IMR-90 (cell line): ENCODE measurements around the gene IFRD2.

ENCODE experiments used
- CEBPB ChIP-seq: IDR thresholded peaks from 2 replicates; pipeline ENCODE4 v1.6.1; 2012; ENCODE audit warnings: low read depth, low read length, improper control_type of control experiment
- MXI1 ChIP-seq: IDR thresholded peaks from 2 replicates; pipeline ENCODE4 v1.6.1; 2012; ENCODE audit warnings: low read depth, mild to moderate bottlenecking, low read length, moderate library complexity, borderline replicate concordance
- NFE2L2 ChIP-seq: fragments of 150-350 bp; IDR thresholded peaks from 2 replicates; pipeline ENCODE4 v1.6.1; 2016; ENCODE audit warnings: low read depth, mild to moderate bottlenecking, low read length
- POLR2A ChIP-seq: IDR thresholded peaks from 2 replicates; pipeline ENCODE4 v1.6.1; 2012; ENCODE audit warnings: mild to moderate bottlenecking, low read depth, low read length
- RAD21 ChIP-seq: IDR thresholded peaks from 2 replicates; pipeline ENCODE4 v1.6.1; 2012; ENCODE audit warnings: low read length, improper control_type of control experiment
- SMC3 ChIP-seq: fragments of 150-350 bp; IDR thresholded peaks from 2 replicates; pipeline ENCODE4 v1.6.1; 2016; ENCODE audit warnings: low read depth, mild to moderate bottlenecking, antibody characterized with exemption, low read length, moderate library complexity
- TF ChIP-seq, protein P1 (sequence below): conservative IDR thresholded peaks from 2 replicates; pipeline ENCODE4 v1.5.1; 2012; ENCODE audit warnings: mild to moderate bottlenecking, low read depth, low read length, improper control_type of control experiment
- TF ChIP-seq, protein P2 (sequence below): fragments of 150-350 bp; IDR thresholded peaks from 2 replicates; pipeline ENCODE4 v1.6.1; 2017; ENCODE audit warnings: mild to moderate bottlenecking, antibody characterized with exemption, low read length, low read depth

DNA sequence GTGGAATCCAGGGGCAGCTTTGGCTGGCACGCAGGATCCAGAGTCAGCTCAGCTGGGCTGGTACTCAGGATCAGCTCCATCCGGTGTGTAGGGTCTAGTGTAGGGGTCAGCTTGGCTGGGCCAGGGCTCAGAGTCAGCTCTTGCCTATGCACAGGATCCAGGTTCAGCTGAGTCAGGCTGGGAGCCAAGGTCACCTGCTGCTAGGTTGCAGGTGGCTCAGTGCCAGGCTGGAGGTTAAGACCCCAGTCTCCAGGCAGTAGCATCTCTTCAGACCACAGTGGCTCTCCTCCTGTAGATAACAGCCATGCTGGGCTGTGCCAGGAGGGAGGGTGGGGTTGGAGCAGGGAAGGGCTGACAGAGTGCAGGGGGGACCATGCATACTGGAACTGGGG, 5.2 kb upstream of the IFRD2 start:
- TF ChIP-seq POLR2A (no peak), MXI1 (no peak), CEBPB (no peak), RAD21 (no peak), NFE2L2 (no peak), SMC3 (no peak)
- TF ChIP-seq, protein P1, sequence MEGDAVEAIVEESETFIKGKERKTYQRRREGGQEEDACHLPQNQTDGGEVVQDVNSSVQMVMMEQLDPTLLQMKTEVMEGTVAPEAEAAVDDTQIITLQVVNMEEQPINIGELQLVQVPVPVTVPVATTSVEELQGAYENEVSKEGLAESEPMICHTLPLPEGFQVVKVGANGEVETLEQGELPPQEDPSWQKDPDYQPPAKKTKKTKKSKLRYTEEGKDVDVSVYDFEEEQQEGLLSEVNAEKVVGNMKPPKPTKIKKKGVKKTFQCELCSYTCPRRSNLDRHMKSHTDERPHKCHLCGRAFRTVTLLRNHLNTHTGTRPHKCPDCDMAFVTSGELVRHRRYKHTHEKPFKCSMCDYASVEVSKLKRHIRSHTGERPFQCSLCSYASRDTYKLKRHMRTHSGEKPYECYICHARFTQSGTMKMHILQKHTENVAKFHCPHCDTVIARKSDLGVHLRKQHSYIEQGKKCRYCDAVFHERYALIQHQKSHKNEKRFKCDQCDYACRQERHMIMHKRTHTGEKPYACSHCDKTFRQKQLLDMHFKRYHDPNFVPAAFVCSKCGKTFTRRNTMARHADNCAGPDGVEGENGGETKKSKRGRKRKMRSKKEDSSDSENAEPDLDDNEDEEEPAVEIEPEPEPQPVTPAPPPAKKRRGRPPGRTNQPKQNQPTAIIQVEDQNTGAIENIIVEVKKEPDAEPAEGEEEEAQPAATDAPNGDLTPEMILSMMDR, result no peak
- TF ChIP-seq, protein P2, sequence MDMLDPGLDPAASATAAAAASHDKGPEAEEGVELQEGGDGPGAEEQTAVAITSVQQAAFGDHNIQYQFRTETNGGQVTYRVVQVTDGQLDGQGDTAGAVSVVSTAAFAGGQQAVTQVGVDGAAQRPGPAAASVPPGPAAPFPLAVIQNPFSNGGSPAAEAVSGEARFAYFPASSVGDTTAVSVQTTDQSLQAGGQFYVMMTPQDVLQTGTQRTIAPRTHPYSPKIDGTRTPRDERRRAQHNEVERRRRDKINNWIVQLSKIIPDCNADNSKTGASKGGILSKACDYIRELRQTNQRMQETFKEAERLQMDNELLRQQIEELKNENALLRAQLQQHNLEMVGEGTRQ, result no peak
